Neural cell (in vitro differentiated cells): Measurements from ENCODE around the gene SLC25A34. TPM values are rescaled to one million over a fixed set of nuclear protein-coding genes. Genes with fewer than 3 reads are reported as not detected.

Source experiments
- H2AFZ ChIP-seq: fragments of 200-600, 300-800 bp; sonication (generic), shearing (Covaris generic); 2 replicates; pipeline ENCODE4 v1.6.0; 2014; ENCODE audit warnings: low read depth, mild to moderate bottlenecking, antibody characterized with exemption, low read length, moderate library complexity
- H3F3A ChIP-seq: fragments of 200-600 bp; shearing (Covaris generic); 2 replicates; pipeline ENCODE4 v1.6.1; 2016; ENCODE audit warnings: mild to moderate bottlenecking, moderate library complexity, mixed read lengths, antibody characterized with exemption, low read length; ENCODE audit not compliant: insufficient read depth, poor library complexity, severe bottlenecking
- H3K27ac ChIP-seq: fragments of 200-600, 300-800 bp; sonication (generic), shearing (Covaris generic); 2 replicates; pipeline ENCODE4 v1.5.1; 2014; ENCODE audit warnings: mild to moderate bottlenecking, low read length, moderate library complexity
- H3K27me3 ChIP-seq: fragments of 300-800, 200-600 bp; sonication (generic), shearing (Covaris generic); 2 replicates; pipeline ENCODE4 v1.6.0; 2014; ENCODE audit warnings: mild to moderate bottlenecking, low read depth, low read length, moderate library complexity; ENCODE audit not compliant: insufficient read depth
- H3K36me3 ChIP-seq: fragments of 300-800, 200-600 bp; sonication (generic), shearing (Covaris generic); 2 replicates; pipeline ENCODE4 v1.5.1; 2014; ENCODE audit warnings: mild to moderate bottlenecking, antibody characterized with exemption, low read length, moderate library complexity; ENCODE audit not compliant: insufficient read depth
- H3K4me2 ChIP-seq: fragments of 300-800, 200-600 bp; sonication (generic), shearing (Covaris generic); 2 replicates; pipeline ENCODE4 v1.6.0; 2014; ENCODE audit warnings: mild to moderate bottlenecking, low read length
- H3K4me3 ChIP-seq: fragments of 300-800, 200-600 bp; sonication (generic), shearing (Covaris generic); 2 replicates; pipeline ENCODE4 v1.5.1; 2014; ENCODE audit warnings: mild to moderate bottlenecking, low read length, moderate library complexity
- H3K79me2 ChIP-seq: fragments of 200-600 bp; shearing (Covaris generic); replicated peaks from 2 replicates; pipeline ENCODE4 v1.6.0; 2014; ENCODE audit warnings: mild to moderate bottlenecking, low read length, moderate library complexity; ENCODE audit not compliant: insufficient read depth
- H3K9ac ChIP-seq: fragments of 300-800, 200-600 bp; sonication (generic), shearing (Covaris generic); 2 replicates; pipeline ENCODE4 v1.6.1; 2016; ENCODE audit warnings: mild to moderate bottlenecking, low read length, mixed read lengths
- H3K9me2 ChIP-seq: fragments of 200-600 bp; shearing (Covaris generic); 2 replicates; pipeline ENCODE4 v1.6.1; 2016; ENCODE audit warnings: mild to moderate bottlenecking, low read length, mixed read lengths; ENCODE audit not compliant: insufficient read depth
- H3K9me3 ChIP-seq: fragments of 200-600, 300-800 bp; sonication (generic), shearing (Covaris generic); 2 replicates; pipeline ENCODE4 v1.6.1; 2016; ENCODE audit warnings: mild to moderate bottlenecking, mixed run types, low read length, moderate library complexity, mixed read lengths
- H4K20me1 ChIP-seq: fragments of 200-600 bp; shearing (Covaris generic); 2 replicates; pipeline ENCODE4 v1.6.1; 2016; ENCODE audit warnings: mild to moderate bottlenecking, mixed run types; ENCODE audit not compliant: insufficient read depth
- EP300 ChIP-seq: fragments of 450-650 bp; conservative IDR thresholded peaks from 2 replicates; pipeline ENCODE4 v1.6.1; 2014; ENCODE audit warnings: antibody characterized with exemption, mild to moderate bottlenecking, moderate library complexity; ENCODE audit not compliant: poor library complexity, severe bottlenecking
- EZH2 ChIP-seq: fragments of 200-600, 300-800 bp; shearing (Covaris generic), sonication (generic); IDR thresholded peaks from 2 replicates; pipeline ENCODE4 v1.6.1; 2014; ENCODE audit warnings: antibody characterized with exemption, low read length, borderline replicate concordance, mild to moderate bottlenecking; ENCODE audit not compliant: insufficient read depth, poor library complexity, severe bottlenecking
- MXI1 ChIP-seq: fragments of 450-650 bp; conservative IDR thresholded peaks from 2 replicates; pipeline ENCODE4 v1.6.1; 2014; ENCODE audit warnings: antibody characterized with exemption, mild to moderate bottlenecking; ENCODE audit not compliant: poor library complexity, severe bottlenecking
- POLR2AphosphoS5 ChIP-seq: IDR thresholded peaks from 2 replicates; pipeline ENCODE4 v1.6.1; 2012
- RAD21 ChIP-seq: fragments of 450-650 bp; conservative IDR thresholded peaks from 2 replicates; pipeline ENCODE4 v1.6.1; 2014; ENCODE audit warnings: antibody characterized with exemption, mild to moderate bottlenecking, moderate library complexity
- SMC3 ChIP-seq: fragments of 450-650 bp; conservative IDR thresholded peaks from 2 replicates; pipeline ENCODE4 v1.6.1; 2014; ENCODE audit warnings: antibody characterized with exemption, mild to moderate bottlenecking, moderate library complexity; ENCODE audit not compliant: poor library complexity
- TAF1 ChIP-seq: IDR thresholded peaks from 2 replicates; pipeline ENCODE4 v1.6.1; 2012; ENCODE audit warnings: low read depth
- polyA plus RNA-seq: library from polyadenylated mRNA; depleted of rRNA; stranded (reverse); fragments of >200 nt; gene quantifications from 2 replicates; pipeline ENCODE4 v1.2.3, GENCODE V29; 2014
- TF ChIP-seq, protein P1 (sequence below): IDR thresholded peaks from 2 replicates; pipeline ENCODE4 v1.6.1; 2012; ENCODE audit warnings: borderline replicate concordance
- TF ChIP-seq, protein P2 (sequence below): fragments of 450-650 bp; IDR thresholded peaks from 2 replicates; pipeline ENCODE4 v1.5.1; 2014; ENCODE audit warnings: antibody characterized with exemption, mild to moderate bottlenecking, moderate library complexity; ENCODE audit not compliant: poor library complexity, severe bottlenecking

The SLC25A34 gene
- polyA plus RNA-seq, 1 donor from 2014 or later, result 5.4 TPM

DNA sequence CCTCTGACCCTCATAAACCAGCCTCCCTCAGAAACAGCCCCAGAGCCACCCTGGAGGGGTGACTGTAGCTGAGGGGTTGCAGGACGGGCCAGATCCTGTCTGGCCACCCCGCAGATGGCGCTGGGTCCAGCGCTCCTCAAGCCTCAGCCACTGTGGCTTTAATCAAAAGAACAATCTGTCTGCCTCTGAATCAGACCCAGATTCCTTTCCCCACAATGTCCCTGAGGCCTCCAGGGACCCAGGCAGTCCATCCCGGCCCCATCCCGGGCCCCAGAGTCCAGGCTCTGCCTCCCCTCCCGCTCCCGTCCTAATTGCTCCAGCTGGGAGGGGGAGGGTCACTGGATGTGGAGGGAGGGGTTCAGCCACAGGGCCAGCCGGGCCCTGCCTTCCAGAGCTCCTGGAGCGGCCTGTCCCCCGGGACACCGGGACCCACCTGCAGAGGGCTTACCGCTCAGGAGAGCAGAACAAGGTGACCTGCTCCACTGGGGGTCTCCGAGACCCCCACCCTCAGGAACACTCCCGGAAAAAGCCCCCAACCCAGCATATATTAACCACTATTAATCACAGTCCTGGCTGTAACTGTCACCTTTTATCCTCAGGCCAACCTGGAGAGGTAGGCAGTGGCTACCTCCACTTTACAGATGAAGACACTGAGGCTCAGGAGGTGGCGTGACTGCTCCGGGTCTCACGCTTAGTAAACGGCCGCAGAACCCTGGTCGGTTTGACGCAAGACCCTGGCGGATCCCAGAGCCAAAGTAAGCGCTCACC lies 21.7 kb downstream of the SLC25A34 start:
- no peaks in the 10 kb centered on the region for H3K36me3 ChIP-seq
- H4K20me1 ChIP-seq, result no peaks in the 10 kb centered on the region
- H3K4me2 ChIP-seq, result peak overlapping the region; percentile 36
- no peaks in the 10 kb centered on the region for H3F3A ChIP-seq
- H3K9me3 ChIP-seq, result no peaks in the 10 kb centered on the region
- peak overlapping the region; percentile 85 for H3K9ac ChIP-seq
- H3K79me2 ChIP-seq, result peaks cover 6% of the 10 kb centered on the region
- peak overlapping the region; percentile 84 for H3K4me3 ChIP-seq
- H3K27ac ChIP-seq, result no peak overlapping the region
- peak overlapping the region; percentile 8 for H2AFZ ChIP-seq
- no peaks in the 10 kb centered on the region for H3K9me2 ChIP-seq
- H3K27me3 ChIP-seq, result peaks cover 15% of the 10 kb centered on the region
- TF ChIP-seq TAF1 (no peak), MXI1 (no peak), EP300 (no peak), RAD21 (no peak), EZH2 (no peak), POLR2AphosphoS5 (no peak), SMC3 (no peak)
- TF ChIP-seq, protein P1, sequence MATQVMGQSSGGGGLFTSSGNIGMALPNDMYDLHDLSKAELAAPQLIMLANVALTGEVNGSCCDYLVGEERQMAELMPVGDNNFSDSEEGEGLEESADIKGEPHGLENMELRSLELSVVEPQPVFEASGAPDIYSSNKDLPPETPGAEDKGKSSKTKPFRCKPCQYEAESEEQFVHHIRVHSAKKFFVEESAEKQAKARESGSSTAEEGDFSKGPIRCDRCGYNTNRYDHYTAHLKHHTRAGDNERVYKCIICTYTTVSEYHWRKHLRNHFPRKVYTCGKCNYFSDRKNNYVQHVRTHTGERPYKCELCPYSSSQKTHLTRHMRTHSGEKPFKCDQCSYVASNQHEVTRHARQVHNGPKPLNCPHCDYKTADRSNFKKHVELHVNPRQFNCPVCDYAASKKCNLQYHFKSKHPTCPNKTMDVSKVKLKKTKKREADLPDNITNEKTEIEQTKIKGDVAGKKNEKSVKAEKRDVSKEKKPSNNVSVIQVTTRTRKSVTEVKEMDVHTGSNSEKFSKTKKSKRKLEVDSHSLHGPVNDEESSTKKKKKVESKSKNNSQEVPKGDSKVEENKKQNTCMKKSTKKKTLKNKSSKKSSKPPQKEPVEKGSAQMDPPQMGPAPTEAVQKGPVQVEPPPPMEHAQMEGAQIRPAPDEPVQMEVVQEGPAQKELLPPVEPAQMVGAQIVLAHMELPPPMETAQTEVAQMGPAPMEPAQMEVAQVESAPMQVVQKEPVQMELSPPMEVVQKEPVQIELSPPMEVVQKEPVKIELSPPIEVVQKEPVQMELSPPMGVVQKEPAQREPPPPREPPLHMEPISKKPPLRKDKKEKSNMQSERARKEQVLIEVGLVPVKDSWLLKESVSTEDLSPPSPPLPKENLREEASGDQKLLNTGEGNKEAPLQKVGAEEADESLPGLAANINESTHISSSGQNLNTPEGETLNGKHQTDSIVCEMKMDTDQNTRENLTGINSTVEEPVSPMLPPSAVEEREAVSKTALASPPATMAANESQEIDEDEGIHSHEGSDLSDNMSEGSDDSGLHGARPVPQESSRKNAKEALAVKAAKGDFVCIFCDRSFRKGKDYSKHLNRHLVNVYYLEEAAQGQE, result no peak
- TF ChIP-seq, protein P2, sequence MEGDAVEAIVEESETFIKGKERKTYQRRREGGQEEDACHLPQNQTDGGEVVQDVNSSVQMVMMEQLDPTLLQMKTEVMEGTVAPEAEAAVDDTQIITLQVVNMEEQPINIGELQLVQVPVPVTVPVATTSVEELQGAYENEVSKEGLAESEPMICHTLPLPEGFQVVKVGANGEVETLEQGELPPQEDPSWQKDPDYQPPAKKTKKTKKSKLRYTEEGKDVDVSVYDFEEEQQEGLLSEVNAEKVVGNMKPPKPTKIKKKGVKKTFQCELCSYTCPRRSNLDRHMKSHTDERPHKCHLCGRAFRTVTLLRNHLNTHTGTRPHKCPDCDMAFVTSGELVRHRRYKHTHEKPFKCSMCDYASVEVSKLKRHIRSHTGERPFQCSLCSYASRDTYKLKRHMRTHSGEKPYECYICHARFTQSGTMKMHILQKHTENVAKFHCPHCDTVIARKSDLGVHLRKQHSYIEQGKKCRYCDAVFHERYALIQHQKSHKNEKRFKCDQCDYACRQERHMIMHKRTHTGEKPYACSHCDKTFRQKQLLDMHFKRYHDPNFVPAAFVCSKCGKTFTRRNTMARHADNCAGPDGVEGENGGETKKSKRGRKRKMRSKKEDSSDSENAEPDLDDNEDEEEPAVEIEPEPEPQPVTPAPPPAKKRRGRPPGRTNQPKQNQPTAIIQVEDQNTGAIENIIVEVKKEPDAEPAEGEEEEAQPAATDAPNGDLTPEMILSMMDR, result no peak

DNA sequence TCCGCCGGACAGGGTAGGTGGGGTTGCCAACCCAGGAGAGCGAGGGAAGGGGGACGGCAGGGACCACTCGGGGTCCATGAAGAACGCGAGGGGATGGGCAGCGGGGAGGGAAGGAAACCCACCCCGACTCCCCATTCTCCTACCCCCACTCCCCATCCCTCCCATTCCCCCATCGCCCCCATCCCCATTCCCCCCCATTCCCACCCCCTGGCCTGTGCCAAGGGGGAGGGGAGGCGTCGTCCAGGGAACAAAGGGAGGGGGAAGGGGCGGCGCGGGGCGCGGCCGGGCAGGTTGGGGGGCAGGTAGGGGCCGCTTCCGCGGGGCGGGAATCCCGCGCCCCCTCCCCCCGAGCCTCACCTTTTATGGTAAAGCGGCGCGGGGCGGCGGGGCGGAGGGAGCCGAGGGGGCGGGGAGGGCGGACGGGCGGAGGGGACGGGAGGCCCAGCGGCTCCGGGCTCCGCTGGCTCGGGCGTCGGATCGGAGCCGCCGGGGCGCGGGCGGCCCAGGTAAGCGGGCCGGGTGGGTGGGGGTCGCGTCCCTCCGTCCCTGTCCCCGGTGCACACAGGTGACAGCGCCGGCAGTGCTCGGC lies 22.4 kb downstream of the SLC25A34 start, which contains the start of gene FBLIM1:
Gene FBLIM1 (plus strand): TSS at position 453 of the 589 bp plus-strand sequence. CDS start 6,189 bp downstream, outside the sequence.
- H3K27me3 ChIP-seq, result peaks cover 15% of the 10 kb centered on the region
- peaks cover 6% of the 10 kb centered on the region for H3K79me2 ChIP-seq
- peak within 1 kb of the TSS; percentile 31 for H3K27ac ChIP-seq
- TF ChIP-seq RAD21, result no peak
- TF ChIP-seq, protein P1, result no peak
- TF ChIP-seq, protein P2, result no peak
- TF ChIP-seq MXI1, result no peak
- no peak for TF ChIP-seq TAF1
- no peak for TF ChIP-seq POLR2AphosphoS5
- TF ChIP-seq EP300, result no peak
- peak within 1 kb of the TSS; percentile 8 for H2AFZ ChIP-seq
- H3K9me2 ChIP-seq, result no peaks in the 10 kb centered on the region
- peak within 1 kb of the TSS; percentile 61 for H3K4me2 ChIP-seq
- no peaks in the 10 kb centered on the region for H4K20me1 ChIP-seq
- peak within 1 kb of the TSS; percentile 85 for H3K9ac ChIP-seq
- no peaks in the 10 kb centered on the region for H3F3A ChIP-seq
- peak within 1 kb of the TSS; percentile 84 for H3K4me3 ChIP-seq
- H3K36me3 ChIP-seq, result no peaks in the 10 kb centered on the region
- H3K9me3 ChIP-seq, result no peaks in the 10 kb centered on the region
